Measurements from ENCODE around the gene TNNT3.

Gene TNNT3

DNA sequence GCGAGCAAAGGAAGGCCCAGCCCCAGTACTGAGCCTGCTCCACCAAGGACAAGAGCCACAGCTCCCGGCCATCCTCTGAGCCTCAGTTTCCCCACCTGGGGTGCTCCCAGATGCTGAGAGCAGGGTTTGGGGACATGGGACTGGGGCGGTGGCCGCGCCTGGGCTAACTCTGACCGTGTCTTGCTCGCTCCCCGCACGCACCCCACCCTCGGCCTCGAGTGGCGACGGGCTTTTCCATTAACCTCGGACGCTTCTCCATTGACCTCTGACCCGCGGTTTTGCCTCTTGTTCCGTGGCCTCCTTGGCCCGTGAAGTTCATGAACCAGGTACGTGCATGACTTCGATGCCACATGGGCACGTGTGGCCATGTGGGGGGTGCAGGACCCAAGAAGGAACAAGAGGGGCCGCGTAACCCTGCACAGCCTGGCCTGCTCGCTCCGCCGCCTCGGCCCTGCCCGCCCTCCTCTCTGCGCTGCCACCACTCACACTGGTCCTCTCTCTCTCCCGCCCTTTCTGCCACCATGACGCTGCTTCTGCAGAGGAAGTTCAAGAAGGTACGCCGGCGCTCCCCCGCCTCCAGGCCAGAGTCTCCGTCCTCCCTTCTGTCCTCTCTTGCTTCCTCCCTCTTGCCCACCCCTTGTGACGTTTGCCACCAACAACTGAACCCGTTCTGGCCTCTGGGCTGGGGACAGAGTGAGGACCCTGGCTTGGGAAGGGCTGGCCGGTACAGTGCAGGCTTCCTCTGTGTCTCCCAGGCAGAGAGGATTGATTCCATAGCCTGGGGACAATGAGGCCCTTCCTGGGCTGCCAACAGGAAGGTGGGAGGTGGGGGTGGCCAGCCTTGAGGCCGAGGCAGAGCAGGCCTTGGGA, 6.9 kb downstream of the TNNT3 start:
- DNase-seq (ENCODE audit: low spot score in 2 of 2) = no peak
- Histone ChIP-seq H3K4me3 (no peak overlapping the region), H3K36me3 (replicated peaks) (no peaks in the 10 kb centered on the region), H3K27me3 (ENCODE audit: low read depth) (no peaks in the 10 kb centered on the region), H3K9me3 (no peaks in the 10 kb centered on the region), H3K4me1 (no peaks in the 10 kb centered on the region)
- in situ Hi-C loops (cut with MboI; ENCODE audit: low sequenced_read_pairs) = no loop called here

- no peaks in the 10 kb centered on the region for H3K4me1 ChIP-seq
- H3K36me3 ChIP-seq (replicated peaks) = no peaks in the 10 kb centered on the region
- no peaks in the 10 kb centered on the region for H3K9me3 ChIP-seq
- no peak for DNase-seq (ENCODE audit: low spot score in 2 of 2)
- in situ Hi-C loops (cut with MboI; ENCODE audit: low sequenced_read_pairs) = no loop called here
- no peak overlapping the region for H3K4me3 ChIP-seq
- no peaks in the 10 kb centered on the region for H3K27me3 ChIP-seq (ENCODE audit: low read depth)
These were observed 7.7 kb downstream of the TNNT3 start for GRCh38 chr11:1927026-1927847.

- in situ Hi-C loops (cut with MboI; ENCODE audit: low sequenced_read_pairs) = no loop called here
- H3K4me1 ChIP-seq = no peaks in the 10 kb centered on the region
- no peaks in the 10 kb centered on the region for H3K36me3 ChIP-seq (replicated peaks)
- H3K4me3 ChIP-seq = no peak overlapping the region
- no peak for DNase-seq (ENCODE audit: low spot score in 2 of 2)
- H3K9me3 ChIP-seq = no peaks in the 10 kb centered on the region
- H3K27me3 ChIP-seq (ENCODE audit: low read depth) = no peaks in the 10 kb centered on the region
These were observed 8.5 kb downstream of the TNNT3 start for GRCh38 chr11:1927848-1928469.

DNA sequence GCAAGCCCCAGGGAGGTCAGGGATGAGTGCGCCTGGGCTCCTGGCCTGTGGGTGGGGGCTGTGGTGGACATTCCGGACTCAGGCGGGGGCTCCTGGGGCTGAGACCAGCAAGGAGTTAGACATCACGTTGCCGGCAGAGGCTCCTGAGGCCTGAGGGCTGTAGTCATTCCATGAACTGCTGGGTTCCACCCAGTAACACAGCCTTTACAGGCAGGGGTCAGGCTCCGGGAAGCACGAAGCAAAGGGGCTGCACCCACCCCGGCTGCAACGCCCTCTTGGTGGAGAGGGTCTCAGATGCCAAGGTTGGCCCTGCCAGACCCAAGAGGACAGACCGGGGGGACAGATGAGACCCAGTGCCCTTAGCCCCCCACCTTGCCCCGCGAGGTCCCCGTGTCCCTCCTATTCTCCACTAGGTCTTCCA, 9.0 kb downstream of the TNNT3 start:
- H3K4me3 ChIP-seq = no peak overlapping the region
- H3K27me3 ChIP-seq (ENCODE audit: low read depth) = no peaks in the 10 kb centered on the region
- no peaks in the 10 kb centered on the region for H3K36me3 ChIP-seq (replicated peaks)
- H3K9me3 ChIP-seq = no peaks in the 10 kb centered on the region
- no peaks in the 10 kb centered on the region for H3K4me1 ChIP-seq
- no peak for DNase-seq (ENCODE audit: low spot score in 2 of 2)
- in situ Hi-C loops (cut with MboI; ENCODE audit: low sequenced_read_pairs) = no loop called here

DNA sequence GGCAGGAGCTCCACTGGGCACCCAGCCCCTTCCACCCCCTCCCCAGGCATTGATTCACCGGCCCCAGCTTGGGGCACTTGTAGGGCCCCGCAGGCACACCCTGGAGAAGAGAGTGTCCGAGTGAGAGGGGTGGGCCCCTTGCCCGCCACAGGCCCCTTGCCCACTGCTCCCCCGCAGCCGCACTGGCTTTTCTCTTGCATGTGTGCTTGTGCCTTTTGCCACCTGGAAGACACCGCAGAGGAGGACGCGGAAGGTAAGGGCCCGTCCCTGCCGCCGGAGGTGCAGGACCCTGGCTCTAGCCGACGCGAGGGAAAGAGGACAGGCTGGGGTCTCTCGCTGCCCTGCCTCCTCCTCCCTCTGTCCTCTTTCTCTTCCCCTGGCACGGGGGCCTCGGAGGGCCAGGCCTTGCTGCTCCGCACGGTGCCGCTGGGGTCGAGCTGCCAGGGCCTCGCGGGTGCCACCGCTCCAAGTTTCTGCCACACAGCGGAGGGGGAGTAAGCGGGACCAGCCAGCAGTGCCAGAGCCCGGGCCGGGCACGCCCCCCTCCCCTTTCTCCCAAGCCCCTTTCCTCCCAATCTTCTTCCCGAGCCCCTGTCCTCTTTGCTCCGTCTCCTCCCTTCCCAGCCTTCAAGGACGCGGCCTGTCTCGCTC, 9.5 kb downstream of the TNNT3 start:
- Histone ChIP-seq H3K27me3 (ENCODE audit: low read depth) (no peaks in the 10 kb centered on the region), H3K4me3 (no peak overlapping the region), H3K36me3 (replicated peaks) (no peaks in the 10 kb centered on the region), H3K9me3 (no peaks in the 10 kb centered on the region), H3K4me1 (no peaks in the 10 kb centered on the region)
- no peak for DNase-seq (ENCODE audit: low spot score in 2 of 2)
- in situ Hi-C loops (cut with MboI; ENCODE audit: low sequenced_read_pairs) = no loop called here

DNA sequence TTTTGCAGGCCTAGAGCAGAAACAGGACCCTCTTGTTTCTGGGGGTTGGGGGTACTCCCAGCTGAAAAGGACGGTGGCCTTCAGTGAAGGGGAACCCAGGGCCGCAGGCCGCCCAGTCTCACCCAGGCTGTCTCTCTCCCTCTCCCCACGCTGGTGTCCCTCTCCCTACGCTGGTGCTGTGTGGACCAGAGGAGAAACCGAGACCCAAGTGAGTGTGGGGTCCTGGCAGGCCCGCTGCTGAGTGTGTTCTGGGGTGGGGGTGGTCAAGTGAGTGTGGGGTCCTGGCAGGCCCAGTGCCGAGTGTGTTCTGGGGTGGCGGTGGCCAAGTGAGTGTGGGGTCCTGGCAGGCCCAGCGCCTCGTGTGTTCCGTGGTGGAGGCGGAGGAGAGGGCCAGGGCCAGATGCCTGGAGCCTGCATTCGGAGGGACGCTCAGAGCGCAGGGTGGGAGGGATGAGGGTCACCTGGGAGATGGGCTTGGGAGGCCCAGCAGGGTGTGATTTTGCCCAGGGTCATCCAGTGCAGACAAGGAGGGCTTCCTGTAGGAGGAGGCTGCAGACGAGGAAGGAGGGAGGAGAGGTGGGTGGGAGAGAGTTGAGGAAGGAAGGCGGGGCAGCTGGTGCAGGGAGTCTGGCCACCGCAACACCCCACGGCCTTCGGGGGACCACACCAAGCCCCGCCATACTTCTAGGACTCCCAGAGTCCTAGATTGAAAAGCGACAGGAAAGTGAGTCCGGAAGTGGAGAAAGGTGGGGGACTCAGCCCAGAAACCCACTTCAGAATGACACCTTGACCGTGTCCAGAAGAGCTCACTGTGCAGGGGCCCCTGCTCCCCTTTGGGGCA, 10.3 kb downstream of the TNNT3 start:
- Histone ChIP-seq H3K4me3 (no peak overlapping the region), H3K9me3 (no peaks in the 10 kb centered on the region), H3K27me3 (ENCODE audit: low read depth) (no peaks in the 10 kb centered on the region), H3K36me3 (replicated peaks) (no peaks in the 10 kb centered on the region), H3K4me1 (no peaks in the 10 kb centered on the region)
- in situ Hi-C loops (cut with MboI; ENCODE audit: low sequenced_read_pairs) = no loop called here
- no peak for DNase-seq (ENCODE audit: low spot score in 2 of 2)

GRCh38 chr11:1930462-1930830, 10.9 kb downstream of the TNNT3 start:
- Histone ChIP-seq H3K4me1 (no peaks in the 10 kb centered on the region), H3K27me3 (ENCODE audit: low read depth) (no peaks in the 10 kb centered on the region), H3K36me3 (replicated peaks) (no peaks in the 10 kb centered on the region), H3K9me3 (no peaks in the 10 kb centered on the region), H3K4me3 (no peak overlapping the region)
- in situ Hi-C loops (cut with MboI; ENCODE audit: low sequenced_read_pairs) = no loop called here
- DNase-seq (ENCODE audit: low spot score in 2 of 2) = no peak

DNA sequence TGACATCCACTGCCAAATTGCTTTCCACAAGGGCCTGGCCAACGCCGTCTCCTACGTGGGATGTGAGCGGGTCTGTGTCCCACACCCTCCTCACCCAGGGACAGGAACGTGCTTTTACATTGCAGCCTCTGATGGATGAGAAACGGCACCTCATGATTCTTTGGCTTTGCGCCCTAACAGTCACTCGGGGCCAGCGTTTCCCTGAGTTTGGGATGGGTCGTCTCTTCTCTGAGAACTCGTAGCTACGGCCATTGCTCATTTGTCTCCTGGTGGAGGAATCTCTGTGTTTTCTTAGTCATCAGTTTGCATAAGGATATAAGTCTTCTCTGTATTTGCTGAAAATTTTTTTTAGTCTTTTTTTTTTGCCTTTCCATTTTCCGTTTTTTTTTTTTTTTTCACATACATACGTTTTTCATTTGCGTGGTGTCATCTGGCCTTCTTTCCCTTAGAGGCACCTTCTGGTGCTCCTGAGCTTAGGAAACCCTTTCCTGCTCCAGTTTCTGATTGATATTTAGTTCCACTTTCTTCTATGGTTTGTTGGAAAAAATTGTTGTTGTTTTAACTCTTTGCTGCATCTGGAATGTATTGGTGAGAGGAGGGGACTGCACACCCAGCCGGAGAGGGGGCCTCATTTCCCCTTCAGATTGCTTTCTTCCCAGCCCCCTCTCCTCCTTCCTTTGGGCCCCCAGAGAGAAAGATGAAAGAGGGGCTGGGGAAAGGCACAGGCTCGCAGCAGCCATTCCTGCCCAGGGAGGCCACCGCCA, 12.0 kb downstream of the TNNT3 start:
- Histone ChIP-seq H3K4me3 (no peak overlapping the region), H3K36me3 (replicated peaks) (no peaks in the 10 kb centered on the region), H3K27me3 (ENCODE audit: low read depth) (no peaks in the 10 kb centered on the region), H3K4me1 (no peaks in the 10 kb centered on the region), H3K9me3 (no peaks in the 10 kb centered on the region)
- in situ Hi-C loops (cut with MboI; ENCODE audit: low sequenced_read_pairs) = no loop called here
- no peak for DNase-seq (ENCODE audit: low spot score in 2 of 2)

DNA sequence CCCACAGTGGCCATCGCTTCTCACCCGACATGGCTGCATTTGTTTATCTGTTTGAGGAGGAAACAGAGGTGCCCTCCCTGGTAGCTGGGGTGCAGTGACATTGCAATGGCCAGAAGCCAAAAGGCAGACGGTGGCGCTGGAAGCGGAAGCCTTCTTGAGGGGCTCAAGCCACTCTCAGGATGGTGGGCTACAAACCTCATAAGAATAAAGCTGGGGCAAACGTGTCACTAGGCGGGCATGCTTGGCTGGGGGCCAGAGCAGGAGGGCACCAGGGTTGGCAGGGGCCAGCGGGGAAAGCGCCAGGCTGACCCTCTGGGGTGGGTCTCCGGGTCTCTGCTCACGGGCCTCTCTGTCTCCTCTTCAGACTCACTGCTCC, 12.6 kb downstream of the TNNT3 start:
- DNase-seq (ENCODE audit: low spot score in 2 of 2) = no peak
- no peak overlapping the region for H3K4me3 ChIP-seq
- no peaks in the 10 kb centered on the region for H3K27me3 ChIP-seq (ENCODE audit: low read depth)
- H3K36me3 ChIP-seq (replicated peaks) = no peaks in the 10 kb centered on the region
- H3K4me1 ChIP-seq = no peaks in the 10 kb centered on the region
- in situ Hi-C loops (cut with MboI; ENCODE audit: low sequenced_read_pairs) = no loop called here
- H3K9me3 ChIP-seq = no peaks in the 10 kb centered on the region

DNA sequence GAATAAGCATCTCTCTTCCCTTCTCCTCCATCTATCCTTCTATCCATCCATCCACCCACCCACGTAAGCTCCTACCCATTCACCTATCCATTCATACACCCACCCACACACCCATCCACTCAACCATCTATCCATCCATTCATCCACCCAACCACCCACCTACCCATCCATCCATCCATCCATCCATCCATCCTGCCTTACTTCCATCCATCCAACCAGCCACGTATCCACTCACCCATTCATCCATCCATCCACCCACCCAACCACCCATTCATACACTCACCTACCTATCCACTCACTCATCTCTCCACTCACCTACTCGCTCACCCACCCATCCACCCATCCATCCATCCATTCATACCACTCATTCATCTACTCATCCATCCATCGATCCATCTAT, 13.2 kb downstream of the TNNT3 start:
- in situ Hi-C loops (cut with MboI; ENCODE audit: low sequenced_read_pairs) = no loop called here
- Histone ChIP-seq H3K4me3 (no peak overlapping the region), H3K27me3 (ENCODE audit: low read depth) (no peaks in the 10 kb centered on the region)

DNA sequence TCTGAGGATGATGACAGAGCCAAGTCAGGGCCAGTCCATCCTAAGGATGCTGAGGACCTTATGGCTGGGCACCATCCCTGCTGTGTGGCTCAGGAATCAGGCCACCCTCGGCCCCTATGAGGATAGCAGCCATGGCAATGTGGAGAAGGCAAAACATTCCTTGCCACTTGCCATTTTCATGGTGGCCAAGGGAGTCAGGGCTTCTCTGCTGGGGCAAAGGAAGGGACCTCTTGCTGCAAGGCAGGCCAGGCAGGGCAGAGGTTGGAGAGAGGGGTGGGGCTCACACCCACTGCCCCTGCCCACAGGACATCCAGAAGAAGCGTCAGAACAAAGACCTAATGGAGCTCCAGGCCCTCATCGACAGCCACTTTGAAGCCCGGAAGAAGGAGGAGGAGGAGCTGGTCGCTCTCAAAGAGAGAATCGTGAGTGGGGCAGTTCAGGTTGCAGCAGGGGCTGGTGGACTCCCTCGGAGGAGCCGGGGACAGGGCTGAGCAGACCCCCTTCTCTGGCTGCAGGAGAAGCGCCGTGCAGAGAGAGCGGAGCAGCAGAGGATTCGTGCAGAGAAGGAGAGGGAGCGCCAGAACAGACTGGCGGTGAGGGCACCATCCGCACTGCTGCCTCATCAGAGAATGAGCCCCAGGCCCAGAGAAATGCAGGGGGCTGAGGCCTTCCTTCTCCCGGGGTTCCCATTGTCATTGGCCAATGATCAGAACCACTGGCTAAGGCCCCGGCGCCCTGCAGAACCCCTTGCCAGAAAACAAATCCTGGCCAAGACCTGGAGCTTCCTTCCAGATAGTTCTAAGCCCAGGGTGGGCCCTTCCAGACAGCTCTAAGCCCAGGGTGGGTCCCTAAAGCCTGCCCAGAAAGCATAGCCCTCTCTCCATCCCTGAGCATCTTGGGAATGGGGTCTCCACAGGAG, 14.2 kb downstream of the TNNT3 start:
- H3K4me3 ChIP-seq = no peak overlapping the region
- H3K9me3 ChIP-seq = no peaks in the 10 kb centered on the region
- H3K4me1 ChIP-seq = no peaks in the 10 kb centered on the region
- in situ Hi-C loops (cut with MboI; ENCODE audit: low sequenced_read_pairs) = no loop called here
- no peak for DNase-seq (ENCODE audit: low spot score in 2 of 2)
- H3K27me3 ChIP-seq (ENCODE audit: low read depth) = no peaks in the 10 kb centered on the region
- no peaks in the 10 kb centered on the region for H3K36me3 ChIP-seq (replicated peaks)

More for the DNA sequence above, 13.2 kb downstream of the TNNT3 start:
- DNase-seq (ENCODE audit: low spot score in 2 of 2) = no peak
- no peaks in the 10 kb centered on the region for H3K9me3 ChIP-seq
- H3K4me1 ChIP-seq = no peaks in the 10 kb centered on the region
- H3K36me3 ChIP-seq (replicated peaks) = no peaks in the 10 kb centered on the region
